ENCODE measurements around the gene ADRA2B. TPM values are rescaled to one million over a fixed set of nuclear protein-coding genes. Genes with fewer than 3 reads are reported as not detected.
A peak's percentile ranks its signal among the peaks of the same experiment; 100 is the strongest.
"Not testable (repeated sequence)": the region's sequence is repeated elsewhere in the genome, so short reads cannot be mapped to it uniquely, and the experiment has no call there.

ADRA2B gene
- total and polyA plus RNA-seq, 4 donors: 0.26 to 34.0 (median 0.81) TPM; not detected in 1

GRCh38 chr2:96084858-96085518 is 31.4 kb downstream of the ADRA2B start:
- H3K36me3 ChIP-seq (ENCODE audit: control insufficient read depth in 1 of 2, insufficient read depth in 2 of 2, low read length in 1 of 2); H3K4me3 ChIP-seq (ENCODE audit: low read length in 2 of 2); H3K4me1 ChIP-seq (ENCODE audit: control insufficient read depth in 1 of 2, insufficient read depth in 2 of 2, low read length in 2 of 2); H3K27me3 ChIP-seq (ENCODE audit: control insufficient read depth in 1 of 2, insufficient read depth in 2 of 2, low read length in 1 of 2); intact Hi-C loops (cut with DNase I); ATAC-seq (ENCODE audit: low FRiP score); H3K9me3 ChIP-seq (ENCODE audit: control insufficient read depth, low read length): not testable (repeated sequence)
- peak overlapping the region in 1 of 2 donors; percentile 34 for H3K27ac ChIP-seq (ENCODE audit: low read depth in 1 of 2, low read length in 2 of 2)
- DNase-seq: peak; percentile 23 to 55
- 40 to 44% methylated on average over 7 of the region's 7 CpGs for WGBS, 2 donors

DNA sequence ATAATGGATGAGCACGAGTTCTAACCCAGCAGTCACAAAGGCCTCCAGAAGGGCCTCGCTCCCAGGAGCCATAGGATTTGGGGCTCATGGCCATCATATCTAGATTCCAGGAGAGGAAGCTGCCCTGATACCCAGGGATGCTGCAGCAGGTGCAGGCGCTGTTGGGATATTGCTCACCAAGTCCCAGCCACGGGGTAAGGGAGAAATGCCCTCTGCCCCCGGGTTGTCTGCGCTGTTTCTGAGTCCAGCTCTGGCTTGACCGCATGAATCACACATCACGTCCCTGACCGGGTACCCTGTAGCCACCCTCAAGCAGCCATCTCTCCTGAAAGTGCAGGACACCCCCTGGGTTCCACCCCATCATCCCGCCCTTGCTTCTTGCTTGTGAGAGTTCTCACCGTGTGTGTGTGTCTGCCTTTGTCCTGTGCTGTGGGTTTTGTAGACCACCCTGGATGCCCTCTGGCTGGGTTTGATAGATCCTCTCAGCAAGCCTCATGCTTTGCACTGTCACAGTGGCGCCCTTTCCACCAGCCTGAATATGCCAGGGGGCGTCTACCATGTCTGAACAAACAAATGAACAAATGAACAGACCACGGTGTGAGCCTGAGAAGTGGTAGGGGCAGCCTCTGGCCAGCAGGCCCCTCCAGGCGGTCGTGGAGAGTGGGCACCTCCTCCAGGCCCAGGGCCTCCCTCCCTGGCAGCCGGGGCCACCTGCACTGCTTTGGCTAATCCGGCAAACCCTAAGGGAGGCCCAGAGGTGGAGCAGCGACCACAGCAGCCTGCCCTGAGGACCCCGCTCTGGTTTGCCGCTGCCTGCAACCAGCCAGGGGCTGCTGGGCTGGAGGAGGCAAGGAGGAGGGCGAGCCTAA is 32.1 kb downstream of the ADRA2B start:
- Histone ChIP-seq H3K27me3 (ENCODE audit: control insufficient read depth in 1 of 2, insufficient read depth in 2 of 2, low read length in 1 of 2) (no peaks in the 10 kb centered on the region), H3K27ac (ENCODE audit: low read depth in 1 of 2, low read length in 2 of 2) (peak overlapping the region in 1 of 2 donors; percentile 18), H3K36me3 (ENCODE audit: control insufficient read depth in 1 of 2, insufficient read depth in 2 of 2, low read length in 1 of 2) (no peaks in the 10 kb centered on the region), H3K4me3 (ENCODE audit: low read length in 2 of 2) (no peak overlapping the region), H3K9me3 (ENCODE audit: control insufficient read depth, low read length) (no peaks in the 10 kb centered on the region), H3K4me1 (ENCODE audit: control insufficient read depth in 1 of 2, insufficient read depth in 2 of 2, low read length in 2 of 2) (no peaks in the 10 kb centered on the region)
- intact Hi-C loops (cut with DNase I): no loop called here
- DNase-seq (peak; percentile 45 to 67), ATAC-seq (ENCODE audit: low FRiP score) (no peak)
- 91 to 93% methylated on average over 22 of the region's 22 CpGs for WGBS, 2 donors

DNA sequence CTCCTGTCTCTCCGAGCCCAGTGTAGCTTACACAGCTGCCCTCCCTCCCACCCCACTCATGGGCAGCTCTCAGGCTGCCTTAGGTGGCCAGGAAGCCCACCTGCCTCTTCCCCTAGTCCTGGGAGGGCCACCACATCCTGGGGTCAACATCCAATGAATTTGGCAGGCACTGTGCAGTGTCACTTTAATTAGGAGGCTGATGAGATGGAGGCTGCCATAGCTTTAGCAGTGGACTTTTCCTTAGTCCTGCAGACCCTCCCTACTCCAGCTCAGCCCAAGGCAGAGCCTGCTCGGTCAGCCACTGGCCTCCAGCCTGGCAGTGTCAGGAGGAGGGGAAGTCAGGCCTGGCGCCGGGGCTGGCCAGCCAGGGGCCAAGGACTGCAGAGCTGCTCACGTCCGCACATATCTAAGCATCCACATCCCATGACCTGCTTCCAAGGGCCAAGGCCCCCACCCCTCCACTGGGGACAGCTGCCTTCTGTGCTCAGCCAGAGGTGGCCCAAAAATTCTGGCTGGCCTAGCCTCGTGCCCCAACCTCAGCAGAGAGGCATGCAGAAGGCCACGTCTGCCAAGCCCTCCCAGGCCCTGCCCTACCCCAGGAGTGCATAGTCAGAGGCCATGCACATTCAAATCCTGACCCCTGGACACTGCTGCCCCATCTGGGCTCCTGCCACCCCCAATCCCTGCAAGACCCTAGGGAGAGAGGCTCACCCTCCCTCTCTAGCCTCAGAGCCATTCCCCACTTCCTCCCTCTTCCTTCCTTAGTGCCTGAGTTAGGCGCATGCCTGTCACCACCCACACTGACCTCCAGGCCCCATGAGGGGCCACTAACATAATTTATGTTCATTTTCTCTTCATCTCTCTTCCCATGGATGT is 33.1 kb downstream of the ADRA2B start:
- peak; percentile 66 for ATAC-seq (ENCODE audit: low FRiP score)
- peak; percentile 75 to 90 for DNase-seq
- WGBS, 2 donors: 35 to 44% methylated on average over 9 of the region's 9 CpGs
- H3K36me3 ChIP-seq (ENCODE audit: control insufficient read depth in 1 of 2, insufficient read depth in 2 of 2, low read length in 1 of 2): no peaks in the 10 kb centered on the region
- intact Hi-C loops (cut with DNase I): no loop called here
- H3K4me3 ChIP-seq (ENCODE audit: low read length in 2 of 2): no peak overlapping the region
- H3K27me3 ChIP-seq (ENCODE audit: control insufficient read depth in 1 of 2, insufficient read depth in 2 of 2, low read length in 1 of 2): no peaks in the 10 kb centered on the region
- no peaks in the 10 kb centered on the region for H3K9me3 ChIP-seq (ENCODE audit: control insufficient read depth, low read length)
- peak overlapping the region; percentile 19 to 46 for H3K27ac ChIP-seq (ENCODE audit: low read depth in 1 of 2, low read length in 2 of 2)
- no peaks in the 10 kb centered on the region for H3K4me1 ChIP-seq (ENCODE audit: control insufficient read depth in 1 of 2, insufficient read depth in 2 of 2, low read length in 2 of 2)

- H3K4me3 ChIP-seq (ENCODE audit: low read length in 2 of 2): no peak overlapping the region
- no peaks in the 10 kb centered on the region for H3K36me3 ChIP-seq (ENCODE audit: control insufficient read depth in 1 of 2, insufficient read depth in 2 of 2, low read length in 1 of 2)
- H3K9me3 ChIP-seq (ENCODE audit: control insufficient read depth, low read length): no peaks in the 10 kb centered on the region
- no peaks in the 10 kb centered on the region for H3K4me1 ChIP-seq (ENCODE audit: control insufficient read depth in 1 of 2, insufficient read depth in 2 of 2, low read length in 2 of 2)
- peak overlapping the region; percentile 19 to 46 for H3K27ac ChIP-seq (ENCODE audit: low read depth in 1 of 2, low read length in 2 of 2)
- ATAC-seq (ENCODE audit: low FRiP score): peak; percentile 36
- H3K27me3 ChIP-seq (ENCODE audit: control insufficient read depth in 1 of 2, insufficient read depth in 2 of 2, low read length in 1 of 2): no peaks in the 10 kb centered on the region
- peak in 1 of 2 donors; percentile 44 for DNase-seq
- intact Hi-C loops (cut with DNase I): no loop called here
- 88 to 90% methylated on average over 14 of the region's 14 CpGs for WGBS, 2 donors
These were observed 33.9 kb downstream of the ADRA2B start for GRCh38 chr2:96082211-96083063.

- DNase-seq (no peak), ATAC-seq (ENCODE audit: low FRiP score) (no peak)
- H3K36me3 ChIP-seq (ENCODE audit: control insufficient read depth in 1 of 2, insufficient read depth in 2 of 2, low read length in 1 of 2): no peaks in the 10 kb centered on the region
- no peaks in the 10 kb centered on the region for H3K9me3 ChIP-seq (ENCODE audit: control insufficient read depth, low read length)
- intact Hi-C loops (cut with DNase I): no loop called here
- H3K4me3 ChIP-seq (ENCODE audit: low read length in 2 of 2): no peak overlapping the region
- H3K27ac ChIP-seq (ENCODE audit: low read depth in 1 of 2, low read length in 2 of 2): no peak overlapping the region
- 89 to 98% methylated on average over 2 of the region's 2 CpGs for WGBS, 2 donors
- H3K4me1 ChIP-seq (ENCODE audit: control insufficient read depth in 1 of 2, insufficient read depth in 2 of 2, low read length in 2 of 2): no peaks in the 10 kb centered on the region
- no peaks in the 10 kb centered on the region for H3K27me3 ChIP-seq (ENCODE audit: control insufficient read depth in 1 of 2, insufficient read depth in 2 of 2, low read length in 1 of 2)
These were observed 35.3 kb downstream of the ADRA2B start for GRCh38 chr2:96081042-96081441.

DNA sequence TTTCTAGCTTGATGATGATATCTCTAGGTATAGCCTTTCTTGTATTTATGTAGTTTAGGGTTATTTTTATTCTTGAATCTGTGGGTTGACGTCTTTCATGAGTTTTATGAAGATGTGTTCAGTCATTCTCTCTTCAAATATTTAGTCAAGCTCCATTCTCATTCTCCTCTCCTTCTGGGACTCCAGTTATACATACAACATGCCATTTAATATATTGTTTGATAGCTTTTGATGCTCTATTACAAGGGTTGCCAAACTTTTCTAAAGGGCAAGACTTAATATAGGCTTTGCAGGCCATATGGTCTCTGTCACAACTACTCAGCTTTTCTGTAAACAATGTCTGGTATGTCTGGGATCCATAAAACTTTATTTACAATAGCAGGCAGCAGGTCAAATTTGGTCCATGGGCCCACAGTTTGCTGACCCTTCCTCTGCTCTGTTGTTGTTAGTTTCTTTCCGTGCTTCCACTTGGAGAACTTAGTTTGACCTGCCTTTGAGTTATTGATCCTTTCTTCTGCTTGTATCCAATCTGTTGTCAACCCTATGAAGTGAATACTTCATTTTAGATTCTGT is 41.1 kb downstream of the ADRA2B start:
- intact Hi-C loops (cut with DNase I): no loop called here
- Histone ChIP-seq H3K27me3 (ENCODE audit: control insufficient read depth in 1 of 2, insufficient read depth in 2 of 2, low read length in 1 of 2) (no peaks in the 10 kb centered on the region), H3K4me1 (ENCODE audit: control insufficient read depth in 1 of 2, insufficient read depth in 2 of 2, low read length in 2 of 2) (no peaks in the 10 kb centered on the region), H3K36me3 (ENCODE audit: control insufficient read depth in 1 of 2, insufficient read depth in 2 of 2, low read length in 1 of 2) (no peaks in the 10 kb centered on the region), H3K27ac (ENCODE audit: low read depth in 1 of 2, low read length in 2 of 2) (no peak overlapping the region), H3K9me3 (ENCODE audit: control insufficient read depth, low read length) (peaks cover 2% of the 10 kb centered on the region), H3K4me3 (ENCODE audit: low read length in 2 of 2) (no peak overlapping the region)
- 60 to 69% methylated on average over 2 of the region's 2 CpGs for WGBS, 2 donors
- no peak for ATAC-seq (ENCODE audit: low FRiP score)
- DNase-seq: no peak

GRCh38 chr2:96074156-96074555 is 42.2 kb downstream of the ADRA2B start:
- H3K27ac ChIP-seq (ENCODE audit: low read depth in 1 of 2, low read length in 2 of 2): no peak overlapping the region
- no peaks in the 10 kb centered on the region for H3K36me3 ChIP-seq (ENCODE audit: control insufficient read depth in 1 of 2, insufficient read depth in 2 of 2, low read length in 1 of 2)
- ATAC-seq (ENCODE audit: low FRiP score) (no peak), DNase-seq (no peak)
- no peaks in the 10 kb centered on the region for H3K4me1 ChIP-seq (ENCODE audit: control insufficient read depth in 1 of 2, insufficient read depth in 2 of 2, low read length in 2 of 2)
- H3K27me3 ChIP-seq (ENCODE audit: control insufficient read depth in 1 of 2, insufficient read depth in 2 of 2, low read length in 1 of 2): no peaks in the 10 kb centered on the region
- intact Hi-C loops (cut with DNase I): no loop called here
- no peak overlapping the region for H3K4me3 ChIP-seq (ENCODE audit: low read length in 2 of 2)
- WGBS, 2 donors: 84 to 87% methylated on average over 6 of the region's 6 CpGs
- H3K9me3 ChIP-seq (ENCODE audit: control insufficient read depth, low read length): peaks cover 2% of the 10 kb centered on the region

Measured in aorta (tissue), 5 donors.